CD4-positive, alpha-beta T cell treated with Interleukin-12 subunit alpha and Interleukin-12 subunit beta, for 1 hour (primary cell): ENCODE results near the gene GRAMD2A.
"Not testable (repeated sequence)": the region's sequence is repeated elsewhere in the genome, so short reads cannot be mapped to it uniquely, and the experiment has no call there.

Experiments used
- DNase-seq: peaks from one replicate; pipeline ENCODE4 v3.0.0-alpha.2; 2020

GRAMD2A gene

GRCh38 chr15:72182673-72183072 is 14.9 kb downstream of the GRAMD2A start:
- DNase-seq = no peak

- no peak for DNase-seq
Observed at GRCh38 chr15:72182244-72182643, 15.3 kb downstream of the GRAMD2A start.

DNA sequence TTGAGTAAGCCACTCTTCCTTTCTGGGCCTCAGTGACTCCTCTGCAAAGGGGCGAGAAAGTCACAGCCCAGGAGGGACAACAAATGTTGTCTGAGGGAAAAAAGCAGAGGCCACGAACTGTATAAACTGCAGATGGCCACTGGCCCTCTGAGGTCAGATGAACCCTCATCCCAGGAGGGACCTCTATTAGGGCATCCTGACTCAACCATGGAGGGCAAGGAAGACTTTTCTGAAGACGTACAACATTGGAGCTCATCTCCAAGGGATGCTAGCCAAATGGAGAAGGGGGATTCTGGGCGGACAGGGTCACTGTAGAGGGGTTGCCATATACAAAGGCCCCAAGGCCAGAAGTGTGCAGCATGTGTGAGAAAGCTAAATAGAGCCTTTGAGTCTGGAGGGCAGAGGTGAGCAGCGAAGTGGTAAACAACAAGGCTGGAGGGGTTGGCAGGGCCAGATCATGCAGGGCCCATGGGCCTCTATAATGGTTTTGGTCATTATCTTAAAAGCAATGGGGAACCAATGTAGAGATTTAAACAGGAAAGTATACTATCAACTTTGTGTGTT is 16.7 kb downstream of the GRAMD2A start:
- DNase-seq = no peak

DNA sequence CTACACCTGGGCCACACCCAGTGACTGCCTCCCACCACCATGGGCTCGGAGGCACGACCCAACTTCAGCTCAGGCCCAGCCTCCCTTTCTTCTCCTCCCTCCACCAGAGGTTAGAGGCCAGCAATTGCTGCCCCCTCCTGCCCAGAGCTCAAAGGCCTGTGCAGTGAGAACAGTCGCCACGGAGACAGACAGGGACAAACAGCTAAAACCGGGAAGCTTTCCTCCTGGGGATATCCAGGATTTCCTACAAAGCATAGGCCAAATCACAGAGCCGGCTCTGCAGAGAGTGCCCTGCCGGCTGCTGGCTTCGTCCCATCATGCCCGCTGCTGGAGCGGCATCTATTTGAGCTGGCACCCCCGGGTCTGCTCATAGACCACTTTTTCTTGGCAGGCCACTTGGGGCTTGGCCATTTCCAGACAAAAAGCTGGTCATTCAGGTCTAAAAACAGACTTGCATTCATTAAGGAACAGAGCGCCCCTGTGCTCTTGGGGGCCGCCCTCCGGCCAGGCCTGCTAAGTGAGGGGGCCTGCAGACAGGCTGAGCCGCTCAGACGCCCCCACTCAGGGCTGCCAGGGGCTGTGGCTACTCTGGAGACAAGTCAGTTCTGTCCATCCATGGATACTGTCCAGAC is 17.5 kb downstream of the GRAMD2A start:
- no peak for DNase-seq

DNA sequence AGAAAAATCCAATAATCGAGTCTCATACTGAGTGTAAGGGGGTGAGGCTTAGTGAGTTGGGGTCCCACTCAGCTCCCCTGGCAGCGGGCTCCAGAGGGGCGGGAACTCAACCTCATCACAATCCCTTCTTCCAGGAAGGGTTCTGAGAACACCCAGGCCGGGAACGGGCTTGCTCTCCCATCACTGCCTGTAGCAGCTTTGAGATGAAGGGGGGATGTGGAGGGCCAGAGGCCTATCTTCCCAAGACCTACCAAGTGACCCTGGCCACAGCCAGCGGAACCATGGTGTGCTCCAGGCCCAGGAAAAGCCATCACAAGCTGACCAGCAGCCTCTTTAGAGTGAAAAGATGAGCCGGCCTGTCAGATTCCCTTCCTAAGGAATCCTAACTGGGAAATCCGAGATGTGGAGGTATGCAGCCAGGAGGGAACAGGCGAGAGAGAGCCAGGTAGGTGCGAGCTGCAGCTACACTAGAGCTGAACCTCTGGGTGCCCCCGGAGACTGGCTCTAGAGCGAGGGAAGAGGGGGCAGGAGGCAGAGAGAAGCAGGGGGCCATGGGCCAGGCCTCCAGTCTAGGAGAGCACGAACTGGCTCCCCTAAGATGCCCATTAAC is 18.5 kb downstream of the GRAMD2A start:
- no peak for DNase-seq

DNA sequence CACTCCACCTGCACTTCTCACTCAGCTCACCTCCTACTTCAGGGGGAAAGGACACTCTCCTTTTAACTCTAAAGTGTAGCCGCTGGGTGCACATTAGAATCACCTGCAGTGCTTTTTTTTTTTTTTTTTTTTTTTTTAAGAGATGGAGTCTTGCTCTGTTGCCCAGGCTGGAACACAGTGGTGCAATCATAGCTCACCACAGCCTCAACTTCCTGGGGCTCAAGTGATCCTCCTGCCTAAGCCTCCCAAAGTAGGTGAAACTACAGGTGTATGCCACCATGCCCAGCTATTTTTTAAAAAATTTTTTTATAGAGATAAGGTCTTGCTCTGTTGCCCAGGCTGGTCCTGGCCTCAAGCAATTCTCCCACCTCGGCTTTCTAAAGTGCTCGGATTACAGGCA is 20.8 kb downstream of the GRAMD2A start:
- no peak for DNase-seq

DNA sequence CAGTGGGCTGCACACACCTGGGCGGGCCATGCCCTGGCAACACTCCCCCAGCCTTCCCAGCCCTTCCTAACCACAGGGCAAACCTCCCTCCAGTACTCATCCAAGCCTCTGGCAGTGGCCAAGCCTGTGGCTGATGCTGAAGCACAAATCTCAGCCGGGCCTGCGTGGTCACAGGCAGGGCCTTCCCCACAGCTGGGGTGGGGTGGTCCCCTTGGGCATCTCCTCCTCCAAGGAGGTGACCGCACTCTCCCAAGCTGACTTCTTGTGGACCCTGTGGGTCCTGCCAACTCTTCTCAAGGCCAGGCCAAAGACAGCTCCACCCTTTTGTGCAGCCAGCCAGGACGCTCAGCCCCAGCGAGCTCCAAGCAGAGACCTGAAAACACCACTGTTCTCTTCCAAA is 21.4 kb downstream of the GRAMD2A start:
- DNase-seq = no peak

- no peak for DNase-seq
Observed at GRCh38 chr15:72175186-72176044, 22.2 kb downstream of the GRAMD2A start.

GRCh38 chr15:72174551-72175165 is 22.9 kb downstream of the GRAMD2A start:
- DNase-seq = no peak

DNA sequence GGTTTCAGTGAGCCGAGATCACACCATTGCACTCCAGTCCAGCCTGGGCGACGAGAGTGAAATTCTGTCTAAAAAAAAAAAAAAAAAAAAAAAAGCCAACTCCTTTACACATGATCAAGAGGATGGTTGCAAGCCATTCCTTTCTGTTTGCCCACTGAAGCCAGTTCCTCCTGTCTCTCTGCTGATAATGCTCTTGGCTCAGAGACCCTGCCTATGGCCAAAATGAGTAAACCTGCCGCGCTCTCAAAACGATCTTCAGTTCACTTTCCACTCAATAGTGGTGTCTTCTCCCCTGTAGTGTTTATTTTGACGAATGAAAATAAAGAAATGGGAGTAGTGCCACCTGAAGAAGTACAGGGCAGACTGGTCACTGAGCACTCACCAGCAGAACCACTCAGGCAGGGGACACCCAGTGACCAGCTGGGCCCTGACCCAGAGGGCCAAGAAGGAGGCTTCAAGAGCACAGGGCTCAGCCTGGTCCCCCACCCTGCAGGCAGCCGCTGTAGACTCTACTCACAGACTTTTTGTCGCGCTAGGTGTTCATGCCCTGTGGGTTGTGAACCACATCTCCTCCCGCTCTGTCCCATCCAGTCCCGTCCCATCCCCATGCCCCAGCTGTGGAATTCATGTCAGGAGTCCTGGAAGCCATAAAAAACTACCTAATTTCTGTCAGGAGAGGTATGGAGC is 23.6 kb downstream of the GRAMD2A start:
- DNase-seq = no peak

- DNase-seq = no peak
Observed at GRCh38 chr15:72173401-72173800, 24.2 kb downstream of the GRAMD2A start.

DNA sequence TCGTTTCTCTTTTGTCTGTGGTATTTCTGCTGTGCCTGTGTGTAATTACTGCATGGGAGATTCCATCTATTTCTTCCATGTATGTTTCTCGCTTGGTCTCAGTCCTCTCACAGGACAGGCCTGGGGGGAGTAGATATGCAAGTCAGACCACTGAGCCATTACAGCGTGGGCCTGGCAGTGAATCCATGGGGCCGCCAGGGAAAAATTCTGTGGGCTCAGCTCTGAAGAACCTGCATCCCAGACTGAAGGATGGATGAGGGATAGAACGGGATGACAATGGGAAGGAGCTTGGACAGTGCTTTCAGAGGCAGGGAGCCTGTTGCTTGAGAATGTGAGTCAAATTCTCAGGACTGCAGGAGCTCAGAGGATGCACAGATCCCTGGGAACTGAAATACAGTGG is 24.8 kb downstream of the GRAMD2A start:
- no peak for DNase-seq

- not testable (repeated sequence) for DNase-seq
Observed at GRCh38 chr15:72171978-72172377, 25.6 kb downstream of the GRAMD2A start.

DNA sequence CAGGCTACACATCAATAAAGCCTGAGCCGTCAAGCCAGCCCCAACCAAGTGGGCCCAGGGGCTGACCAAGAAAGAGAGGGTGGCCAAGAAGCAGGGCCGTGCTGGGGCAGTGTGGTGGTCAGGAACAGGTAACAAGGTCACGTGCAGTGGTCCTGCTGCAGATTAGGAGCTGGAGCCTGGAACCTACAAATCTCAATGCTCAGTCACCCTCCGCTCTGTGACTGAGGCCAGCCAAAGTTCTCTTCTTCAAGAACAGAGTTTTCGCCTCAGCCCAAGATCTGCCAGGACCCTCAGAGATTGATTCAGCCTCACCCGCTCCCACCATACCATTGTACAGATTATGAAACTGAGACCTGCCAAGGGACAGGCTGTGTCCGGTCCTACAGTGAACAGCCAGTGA is 26.9 kb downstream of the GRAMD2A start:
- no peak for DNase-seq

DNA sequence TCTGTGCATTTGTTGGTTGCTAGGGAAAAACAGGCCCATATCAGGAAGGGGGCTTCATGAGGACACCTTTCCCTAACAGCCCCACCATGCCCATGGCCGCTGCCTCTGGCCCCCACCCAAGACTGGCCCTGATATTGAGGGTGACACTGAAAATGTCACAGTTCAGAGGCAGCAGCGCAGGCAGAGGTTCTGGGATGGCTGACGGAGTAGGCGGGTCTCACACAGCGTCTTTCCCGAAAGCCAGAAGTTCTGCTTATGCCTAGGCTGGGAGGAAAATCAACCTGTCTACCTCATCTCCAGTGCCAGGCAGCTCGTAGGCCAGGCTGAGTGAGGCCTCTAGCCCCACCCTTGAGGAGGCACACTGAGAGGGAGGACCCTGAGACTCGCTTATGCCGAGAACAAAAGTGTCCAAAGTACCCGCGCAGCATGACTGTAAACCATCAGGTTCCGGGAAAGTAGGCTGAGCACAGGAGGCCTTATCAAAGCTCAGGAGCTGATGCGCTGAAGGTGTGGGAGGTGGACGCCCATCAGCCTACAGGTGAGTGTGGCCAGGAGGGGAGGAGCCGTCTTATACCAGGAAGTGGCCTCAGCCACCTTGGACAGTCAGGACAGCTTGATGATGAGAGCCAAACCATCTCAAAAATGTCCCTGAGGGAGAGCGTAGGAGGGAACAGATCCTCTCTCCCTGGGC is 27.5 kb downstream of the GRAMD2A start:
- no peak for DNase-seq

GRCh38 chr15:72169236-72169920 is 28.2 kb downstream of the GRAMD2A start:
- no peak for DNase-seq

- DNase-seq = no peak
Observed at GRCh38 chr15:72168808-72169190, 28.8 kb downstream of the GRAMD2A start.

DNA sequence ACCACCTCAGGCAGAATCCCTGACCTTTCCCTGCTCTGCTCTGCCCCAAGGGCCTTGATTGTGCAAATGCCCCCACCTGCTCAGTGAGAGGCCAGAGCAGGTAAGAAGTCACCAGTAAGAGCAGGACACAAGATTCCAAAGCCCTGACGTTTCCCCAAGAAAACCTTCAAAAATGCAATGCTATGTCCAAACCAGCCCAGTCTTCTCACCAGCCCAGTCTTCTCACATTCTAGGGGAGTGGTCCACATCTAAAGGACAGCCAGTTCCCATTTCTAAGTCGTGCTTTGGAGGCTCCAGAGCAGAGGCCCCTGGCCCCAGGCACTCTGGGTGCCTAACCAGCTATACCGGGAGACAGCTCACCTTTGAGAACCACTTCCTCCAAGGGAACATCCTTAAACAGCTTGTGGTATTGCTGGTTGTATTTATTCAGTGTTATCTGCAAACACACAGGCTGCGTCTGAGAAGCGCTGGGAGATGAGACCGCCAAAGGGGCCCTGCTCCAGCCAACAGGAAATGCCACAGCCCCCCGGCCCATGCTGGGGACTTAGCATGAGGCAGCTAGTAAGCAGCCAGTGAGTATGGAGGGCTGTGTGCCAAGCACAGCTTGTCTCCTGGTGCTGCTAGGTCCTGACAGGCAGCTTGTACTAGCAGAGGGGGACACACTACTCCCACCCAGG is 29.3 kb downstream of the GRAMD2A start:
- DNase-seq = no peak

- DNase-seq = no peak
Observed at GRCh38 chr15:72167445-72167844, 30.1 kb downstream of the GRAMD2A start.

DNA sequence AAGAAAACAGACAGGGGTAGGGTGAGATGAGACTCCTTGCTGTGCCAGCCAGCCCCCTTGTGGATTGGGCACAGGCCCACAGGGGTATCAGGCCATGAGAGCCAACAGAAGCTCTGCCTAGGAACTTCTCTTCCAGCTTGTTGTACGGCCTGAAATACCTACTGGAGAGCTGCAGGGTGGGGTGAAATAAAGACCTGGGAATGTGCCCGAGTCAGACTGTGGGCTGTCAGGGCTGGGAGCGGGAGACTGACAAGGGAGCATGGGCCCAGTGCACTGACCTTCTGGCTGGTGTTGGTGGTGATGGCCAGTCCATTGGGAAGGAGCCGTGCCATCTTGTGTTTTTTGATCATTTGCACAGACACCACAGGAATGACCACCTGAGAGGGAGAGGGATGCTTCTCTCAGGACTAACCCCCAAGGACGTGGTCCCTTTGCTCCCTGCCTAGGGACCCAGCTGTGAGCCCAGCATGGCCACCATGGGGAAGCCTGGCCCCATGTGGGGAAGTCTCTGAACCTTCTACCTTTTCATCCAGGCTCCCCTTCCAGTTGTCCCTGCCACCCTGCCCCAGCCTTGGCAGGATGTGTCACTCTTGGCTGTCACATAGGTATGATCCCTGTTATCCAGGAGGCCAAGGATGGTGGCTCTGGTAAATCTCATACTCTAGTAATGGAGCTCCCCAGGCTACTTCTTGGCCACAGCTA is 30.7 kb downstream of the GRAMD2A start:
- DNase-seq = no peak
